HEK293 (cell line): Measurements from ENCODE around the gene POTEH.
"Not testable (repeated sequence)": the region's sequence is repeated elsewhere in the genome, so short reads cannot be mapped to it uniquely, and the experiment has no call there.

Source experiments
- CTCF ChIA-PET: fragments of 350-600 bp; formaldehyde crosslinking; extraction: SDS; loops from one replicate; lab custom pipeline; 2021; ENCODE audit warnings: antibody characterized with exemption; lab: Yijun Ruan, JAX
- POLR2A ChIA-PET: fragments of 300-600 bp; formaldehyde crosslinking; extraction: SDS; loops from one replicate; lab custom pipeline; 2020; ENCODE audit warnings: antibody characterized with exemption, inconsistent platforms; lab: Yijun Ruan, JAX
- H3K27ac ChIP-seq: fragments of 200-500 bp; sonication (Bioruptor generic); 2 replicates; pipeline ENCODE4 v1.5.1; 2014; ENCODE audit warnings: low read depth, low read length, control low read depth, inconsistent platforms; ENCODE audit errors: extremely low read depth
- H3K36me3 ChIP-seq, 2 experiments: fragments of 200-500 bp in 1 of 2; sonication (Bioruptor generic) in 1 of 2; 1 replicate in 1 of 2; 2 replicates in 1 of 2; pipeline ENCODE4 v1.5.1; 2014 to 2017; ENCODE audit warnings: inconsistent platforms in 2 of 2, low read length in 2 of 2; ENCODE audit not compliant: control insufficient read depth in 2 of 2, insufficient read depth in 1 of 2
- H3K4me1 ChIP-seq: fragments of 200-500 bp; sonication (Bioruptor generic); 2 replicates; pipeline ENCODE4 v1.5.1; 2014; ENCODE audit warnings: mild to moderate bottlenecking, low read length, inconsistent platforms; ENCODE audit not compliant: control insufficient read depth, insufficient read depth
- H3K4me3 ChIP-seq: 2 replicates; pipeline ENCODE4 v1.5.1; 2011; ENCODE audit warnings: low read depth, mild to moderate bottlenecking, control low read depth, low read length, moderate library complexity
- H3K9me3 ChIP-seq: fragments of 200-500 bp; sonication (Bioruptor generic); 2 replicates; pipeline ENCODE4 v1.5.1; 2014; ENCODE audit warnings: low read depth, low read length, inconsistent platforms; ENCODE audit not compliant: control insufficient read depth, insufficient read depth

Gene POTEH

GRCh38 chr22:15738157-15738908 lies 48.5 kb downstream of the POTEH start:
- H3K27ac ChIP-seq, CTCF ChIA-PET, H3K4me3 ChIP-seq, H3K36me3 ChIP-seq, H3K9me3 ChIP-seq, POLR2A ChIA-PET, H3K4me1 ChIP-seq: not testable (repeated sequence)

GRCh38 chr22:15738909-15739391 lies 49.1 kb downstream of the POTEH start:
- H3K9me3 ChIP-seq, POLR2A ChIA-PET, H3K4me3 ChIP-seq, H3K4me1 ChIP-seq, H3K27ac ChIP-seq, H3K36me3 ChIP-seq, CTCF ChIA-PET: not testable (repeated sequence)

GRCh38 chr22:15747636-15748323 lies 58.0 kb downstream of the POTEH start:
- H3K4me1 ChIP-seq, H3K9me3 ChIP-seq, POLR2A ChIA-PET, CTCF ChIA-PET, H3K36me3 ChIP-seq, H3K27ac ChIP-seq, H3K4me3 ChIP-seq: not testable (repeated sequence)

GRCh38 chr22:15749181-15749970 lies 59.5 kb downstream of the POTEH start:
- POLR2A ChIA-PET, H3K4me1 ChIP-seq, H3K27ac ChIP-seq, CTCF ChIA-PET, H3K36me3 ChIP-seq, H3K4me3 ChIP-seq, H3K9me3 ChIP-seq: not testable (repeated sequence)

- H3K9me3 ChIP-seq, CTCF ChIA-PET, H3K4me3 ChIP-seq, H3K4me1 ChIP-seq, H3K36me3 ChIP-seq, H3K27ac ChIP-seq, POLR2A ChIA-PET: not testable (repeated sequence)
Measured at GRCh38 chr22:15759443-15760097, 69.7 kb downstream of the POTEH start.

- CTCF ChIA-PET, H3K4me3 ChIP-seq, H3K9me3 ChIP-seq, H3K4me1 ChIP-seq, H3K27ac ChIP-seq, H3K36me3 ChIP-seq, POLR2A ChIA-PET: not testable (repeated sequence)
Measured at GRCh38 chr22:15760388-15761150, 70.7 kb downstream of the POTEH start.

- CTCF ChIA-PET = not testable (repeated sequence)
Measured at GRCh38 chr22:15761151-15761777, 71.4 kb downstream of the POTEH start.

GRCh38 chr22:15763559-15763958 lies 73.7 kb downstream of the POTEH start:
- POLR2A ChIA-PET, H3K36me3 ChIP-seq, H3K27ac ChIP-seq, CTCF ChIA-PET, H3K4me1 ChIP-seq, H3K9me3 ChIP-seq, H3K4me3 ChIP-seq: not testable (repeated sequence)

More at GRCh38 chr22:15761151-15761777, 71.4 kb downstream of the POTEH start:
- H3K4me1 ChIP-seq, H3K9me3 ChIP-seq, POLR2A ChIA-PET, H3K36me3 ChIP-seq, H3K27ac ChIP-seq, H3K4me3 ChIP-seq: not testable (repeated sequence)
